ENCODE data around the gene FASTK. TPM values are rescaled to one million over a fixed set of nuclear protein-coding genes. Genes with fewer than 3 reads are reported as not detected.

FASTK gene, protein sequence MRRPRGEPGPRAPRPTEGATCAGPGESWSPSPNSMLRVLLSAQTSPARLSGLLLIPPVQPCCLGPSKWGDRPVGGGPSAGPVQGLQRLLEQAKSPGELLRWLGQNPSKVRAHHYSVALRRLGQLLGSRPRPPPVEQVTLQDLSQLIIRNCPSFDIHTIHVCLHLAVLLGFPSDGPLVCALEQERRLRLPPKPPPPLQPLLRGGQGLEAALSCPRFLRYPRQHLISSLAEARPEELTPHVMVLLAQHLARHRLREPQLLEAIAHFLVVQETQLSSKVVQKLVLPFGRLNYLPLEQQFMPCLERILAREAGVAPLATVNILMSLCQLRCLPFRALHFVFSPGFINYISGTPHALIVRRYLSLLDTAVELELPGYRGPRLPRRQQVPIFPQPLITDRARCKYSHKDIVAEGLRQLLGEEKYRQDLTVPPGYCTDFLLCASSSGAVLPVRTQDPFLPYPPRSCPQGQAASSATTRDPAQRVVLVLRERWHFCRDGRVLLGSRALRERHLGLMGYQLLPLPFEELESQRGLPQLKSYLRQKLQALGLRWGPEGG
- total RNA-seq (2021; fragmentation: NEBNext Ultra II Directional; extraction: Animal tissue kit (Norgen Biotek cat#: 25700)) = 10 to 100 TPM; 83.8 to 97.0 (median 92.4) TPM
- long read RNA-seq, transcript FASTK-201 (10 exons, 1,827 nt) = major isoform, 85 of 137 reads
- long read RNA-seq, transcript FASTK-213 (9 exons, 1,826 nt) = minor isoform, 7 of 137 reads
- long read RNA-seq, transcript FASTK-212 (10 exons, 1,764 nt) = minor isoform, 9 of 137 reads
- long read RNA-seq, partial matches to known transcripts = 9 of 137 reads
- long read RNA-seq, other reads (novel, unspliced or antisense) = 25 of 137 reads

DNA sequence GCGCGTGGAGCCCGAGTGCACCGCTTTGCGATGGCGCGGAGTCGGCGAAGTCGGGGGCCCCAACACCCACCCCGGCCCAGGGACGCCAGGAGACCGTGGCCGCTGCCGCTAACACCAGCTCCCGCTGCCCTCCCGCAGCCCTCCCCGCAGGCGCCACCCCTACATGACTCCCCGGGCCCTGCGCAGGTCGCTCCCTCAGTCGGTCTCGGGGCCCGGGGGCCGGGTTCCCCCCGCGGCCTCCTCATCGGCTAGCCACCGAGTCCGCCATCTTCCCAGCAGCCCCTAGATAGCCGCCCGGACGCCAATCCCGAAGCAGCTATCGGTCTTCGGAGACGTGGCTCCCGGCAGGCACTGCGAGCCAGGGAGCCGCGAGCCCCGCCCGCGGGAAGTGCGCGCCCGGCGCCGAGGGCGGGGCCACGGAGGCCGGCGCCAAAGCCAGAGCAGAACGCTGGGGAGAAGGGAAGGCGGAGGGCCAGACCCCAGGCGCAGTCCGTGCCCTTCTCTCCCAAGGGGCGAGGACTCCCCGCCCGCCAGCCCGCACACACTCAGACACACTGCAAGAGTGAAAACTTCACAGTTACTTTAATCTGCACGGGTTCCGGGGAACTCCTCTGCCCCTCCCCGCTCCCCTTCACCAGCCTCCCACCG is at the start of gene FASTK:
TSS of gene FASTK (minus strand) at position 288 of the 648 bp plus-strand sequence. CDS start at position 245, 43 bp downstream.
- TF ChIP-seq, protein P1, sequence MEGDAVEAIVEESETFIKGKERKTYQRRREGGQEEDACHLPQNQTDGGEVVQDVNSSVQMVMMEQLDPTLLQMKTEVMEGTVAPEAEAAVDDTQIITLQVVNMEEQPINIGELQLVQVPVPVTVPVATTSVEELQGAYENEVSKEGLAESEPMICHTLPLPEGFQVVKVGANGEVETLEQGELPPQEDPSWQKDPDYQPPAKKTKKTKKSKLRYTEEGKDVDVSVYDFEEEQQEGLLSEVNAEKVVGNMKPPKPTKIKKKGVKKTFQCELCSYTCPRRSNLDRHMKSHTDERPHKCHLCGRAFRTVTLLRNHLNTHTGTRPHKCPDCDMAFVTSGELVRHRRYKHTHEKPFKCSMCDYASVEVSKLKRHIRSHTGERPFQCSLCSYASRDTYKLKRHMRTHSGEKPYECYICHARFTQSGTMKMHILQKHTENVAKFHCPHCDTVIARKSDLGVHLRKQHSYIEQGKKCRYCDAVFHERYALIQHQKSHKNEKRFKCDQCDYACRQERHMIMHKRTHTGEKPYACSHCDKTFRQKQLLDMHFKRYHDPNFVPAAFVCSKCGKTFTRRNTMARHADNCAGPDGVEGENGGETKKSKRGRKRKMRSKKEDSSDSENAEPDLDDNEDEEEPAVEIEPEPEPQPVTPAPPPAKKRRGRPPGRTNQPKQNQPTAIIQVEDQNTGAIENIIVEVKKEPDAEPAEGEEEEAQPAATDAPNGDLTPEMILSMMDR (IDR thresholded peaks at IDR 0.05) = no peak
- H3K36me3 Mint-ChIP-seq (ENCODE audit: low read depth) = peaks cover 12% of the 10 kb centered on the region; the same call in 1 of the 2 replicates
- peak within 1 kb of the TSS; percentile 90 for H3K4me3 Mint-ChIP-seq
- no peaks in the 10 kb centered on the region for H3K9me3 Mint-ChIP-seq
- H3K4me1 Mint-ChIP-seq (ENCODE audit: low read depth) = peaks cover 51% of the 10 kb centered on the region
- H3K27ac Mint-ChIP-seq = peak within 1 kb of the TSS; percentile 83
- H3K27me3 Mint-ChIP-seq (ENCODE audit: insufficient read depth) = peaks cover 3% of the 10 kb centered on the region
- peak; percentile 91 for DNase-seq

DNA sequence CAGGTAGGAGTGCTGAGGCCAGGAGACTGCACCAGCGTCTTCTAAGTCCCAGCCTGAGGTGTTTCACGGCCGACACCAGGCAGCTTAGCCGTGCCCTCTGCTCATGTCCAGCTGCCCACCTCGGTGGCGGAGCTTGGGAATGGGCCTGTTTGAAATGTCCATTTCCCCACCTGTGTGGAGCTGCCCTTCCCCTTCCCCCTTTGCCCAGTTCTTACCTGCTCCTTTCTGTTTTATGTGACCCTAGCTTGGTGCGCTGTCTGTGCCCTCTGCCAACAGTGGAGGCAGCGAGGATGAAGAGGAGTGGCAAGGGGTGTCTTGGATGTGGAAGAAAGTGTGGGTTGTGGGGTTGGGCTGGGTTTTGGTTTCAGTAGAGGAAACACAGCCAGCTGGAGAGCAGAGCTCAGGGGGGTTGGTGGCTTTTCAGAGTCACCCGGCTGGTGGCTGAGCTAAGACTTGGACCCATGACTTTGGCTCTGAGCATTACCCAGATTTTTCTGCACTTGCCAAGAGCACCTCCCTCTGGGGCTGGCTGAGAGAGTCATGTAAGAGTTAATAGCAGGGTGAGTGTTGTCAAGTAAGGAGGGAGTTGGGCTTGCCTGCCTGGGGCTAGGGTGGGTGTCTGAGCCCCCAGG is 49.5 kb upstream of the FASTK start:
- Mint-ChIP-seq H3K27ac (peak overlapping the region; percentile 14; the same call in 1 of the 2 replicates), H3K36me3 (ENCODE audit: low read depth) (no peaks in the 10 kb centered on the region), H3K4me1 (ENCODE audit: low read depth) (peaks cover 5% of the 10 kb centered on the region; the same call in 1 of the 2 replicates), H3K9me3 (no peaks in the 10 kb centered on the region), H3K27me3 (ENCODE audit: insufficient read depth) (peaks cover 3% of the 10 kb centered on the region), H3K4me3 (no peak overlapping the region)
- TF ChIP-seq, protein P1 (IDR thresholded peaks at IDR 0.05) = no peak
- DNase-seq = no peak

DNA sequence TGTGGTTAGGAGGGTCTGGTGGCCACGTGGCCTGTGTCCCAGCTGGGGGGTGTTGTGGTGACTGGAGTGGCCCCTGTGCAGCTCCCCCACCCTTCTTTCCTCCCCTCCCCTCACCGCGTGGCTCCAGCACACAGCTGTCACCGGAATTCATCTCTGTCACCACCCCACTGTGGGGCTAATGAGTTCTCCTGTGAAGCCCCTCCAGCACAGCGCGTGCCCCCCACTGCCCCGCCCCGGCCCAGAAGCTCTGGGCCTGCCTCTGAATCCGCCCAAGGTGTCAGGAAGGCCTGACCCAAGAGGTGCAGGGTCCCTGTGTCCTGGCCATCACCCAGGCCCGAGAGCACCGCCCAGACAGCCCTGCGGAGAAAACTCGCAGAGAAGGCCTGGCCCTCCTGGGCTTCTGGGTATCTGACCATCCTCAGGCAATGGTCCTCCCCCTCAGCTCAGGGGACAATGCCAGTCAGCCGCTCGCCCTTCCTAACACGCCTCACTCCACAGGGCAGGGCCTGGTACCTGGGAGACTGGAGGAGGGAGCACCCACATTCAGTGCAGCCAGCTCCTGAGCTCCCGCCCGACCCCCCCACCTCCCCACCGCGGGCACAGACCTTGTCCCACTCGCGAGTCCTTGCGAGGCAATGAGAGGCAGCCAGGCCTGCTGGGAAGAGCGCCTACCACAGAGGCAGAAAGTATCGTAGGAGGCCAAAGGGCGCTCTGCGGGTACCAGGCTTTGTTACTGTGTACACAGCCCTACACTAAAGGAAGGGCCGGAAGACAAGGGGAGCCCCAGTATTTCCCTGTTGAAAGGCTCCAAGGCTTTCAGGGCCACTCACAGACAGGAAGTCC is 48.7 kb upstream of the FASTK start:
- no peaks in the 10 kb centered on the region for H3K9me3 Mint-ChIP-seq
- peaks cover 5% of the 10 kb centered on the region; the same call in 1 of the 2 replicates for H3K4me1 Mint-ChIP-seq (ENCODE audit: low read depth)
- no peak overlapping the region for H3K4me3 Mint-ChIP-seq
- H3K36me3 Mint-ChIP-seq (ENCODE audit: low read depth) = peaks cover 3% of the 10 kb centered on the region; the same call in 1 of the 2 replicates
- no peak overlapping the region for H3K27ac Mint-ChIP-seq
- peaks cover 3% of the 10 kb centered on the region for H3K27me3 Mint-ChIP-seq (ENCODE audit: insufficient read depth)
- no peak for DNase-seq
- TF ChIP-seq, protein P1 (IDR thresholded peaks at IDR 0.05) = no peak

DNA sequence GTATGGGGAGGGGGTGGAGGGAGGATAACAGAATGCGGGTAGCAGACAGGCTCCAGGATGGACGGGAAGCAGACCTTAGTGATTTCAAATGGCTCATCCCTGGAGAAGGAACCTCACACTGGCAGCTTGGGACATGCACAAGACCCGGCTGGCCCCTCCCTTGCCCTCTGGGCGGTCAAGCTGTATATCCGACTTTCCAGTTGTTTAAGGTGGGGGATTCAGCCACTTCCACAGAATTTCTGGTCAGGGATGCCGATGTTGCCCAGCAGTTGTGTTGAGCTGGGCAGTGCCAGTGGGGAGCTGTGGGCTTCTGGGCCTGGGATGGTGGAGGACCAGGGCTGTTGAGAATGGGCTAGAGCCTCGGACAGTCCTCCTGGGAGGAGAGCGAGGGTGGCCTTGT is 48.1 kb upstream of the FASTK start:
- TF ChIP-seq, protein P1 (IDR thresholded peaks at IDR 0.05) = no peak
- Mint-ChIP-seq H3K36me3 (ENCODE audit: low read depth) (peaks cover 9% of the 10 kb centered on the region; the same call in 1 of the 2 replicates), H3K4me1 (ENCODE audit: low read depth) (peaks cover 5% of the 10 kb centered on the region; the same call in 1 of the 2 replicates), H3K27me3 (ENCODE audit: insufficient read depth) (peaks cover 4% of the 10 kb centered on the region; the same call in 1 of the 2 replicates), H3K4me3 (no peak overlapping the region), H3K9me3 (no peaks in the 10 kb centered on the region), H3K27ac (no peak overlapping the region)
- DNase-seq = no peak
